CD14-positive monocyte (primary cell): ENCODE measurements around the gene SGCB. TPM values are rescaled to one million over a fixed set of nuclear protein-coding genes. Genes with fewer than 3 reads are reported as not detected.

Source experiments
- DNase-seq, 3 donors: peaks; one replicate each; pipeline ENCODE4 v3.0.0-alpha.2; 2011 to 2022
- H2AFZ ChIP-seq: 2 replicates; pipeline ENCODE4 v1.6.0; 2012; ENCODE audit warnings: mild to moderate bottlenecking, low read depth, low read length, inconsistent platforms; ENCODE audit not compliant: insufficient read depth, poor library complexity, severe bottlenecking
- H3K27ac ChIP-seq, 2 donors: 1 replicate in 1 of 2; 2 replicates in 1 of 2; pipeline ENCODE4 v1.5.1; 2012 to 2013; ENCODE audit warnings: low read length in 2 of 2, control low read depth in 1 of 2, inconsistent platforms in 1 of 2, low read depth in 1 of 2, mild to moderate bottlenecking in 1 of 2
- H3K27me3 ChIP-seq, 2 donors: one replicate each; pipeline versions ENCODE4 v1.6.0 to v1.6.1; 2011 to 2013; ENCODE audit warnings: low read length in 2 of 2; ENCODE audit not compliant: control insufficient read depth in 2 of 2, insufficient read depth in 2 of 2
- H3K36me3 ChIP-seq, 2 donors: replicated peaks in 1 of 2; 1 replicate in 1 of 2; 2 replicates in 1 of 2; pipeline versions ENCODE4 v1.5.1 to v1.6.1; 2012 to 2013; ENCODE audit warnings: low read length in 2 of 2, control low read depth in 1 of 2, inconsistent platforms in 1 of 2, mild to moderate bottlenecking in 1 of 2; ENCODE audit not compliant: insufficient read depth in 2 of 2, control insufficient read depth in 1 of 2
- H3K4me1 ChIP-seq, 2 donors: 1 replicate in 1 of 2; 2 replicates in 1 of 2; pipeline versions ENCODE4 v1.5.1 to v1.6.1; 2012 to 2013; ENCODE audit warnings: low read length in 2 of 2, control low read depth in 1 of 2, inconsistent platforms in 1 of 2, mild to moderate bottlenecking in 1 of 2, moderate library complexity in 1 of 2; ENCODE audit not compliant: insufficient read depth in 2 of 2, control insufficient read depth in 1 of 2
- H3K4me2 ChIP-seq: replicated peaks from 2 replicates; pipeline ENCODE3; 2012; ENCODE audit warnings: low read length, moderate library complexity, mild to moderate bottlenecking; ENCODE audit not compliant: poor library complexity, severe bottlenecking; ENCODE audit errors: extremely low read depth
- H3K4me3 ChIP-seq, 3 experiments: fragments of 200-600 bp in 1 of 3; sonication (generic) in 1 of 3; replicated peaks in 1 of 3; 1 replicate in 2 of 3; 2 replicates in 1 of 3; pipeline ENCODE4 v1.5.1; 2011 to 2013; ENCODE audit warnings: low read length in 3 of 3, mild to moderate bottlenecking in 3 of 3, control low read depth in 2 of 3, low read depth in 2 of 3, inconsistent platforms in 1 of 3, moderate library complexity in 1 of 3
- H3K79me2 ChIP-seq: 2 replicates; pipeline ENCODE4 v1.6.0; 2012; ENCODE audit warnings: mild to moderate bottlenecking, control low read depth, inconsistent platforms, low read length, moderate library complexity; ENCODE audit not compliant: insufficient read depth
- H3K9ac ChIP-seq: 2 replicates; pipeline ENCODE4 v1.6.0; 2017; ENCODE audit warnings: low read length, mild to moderate bottlenecking; ENCODE audit not compliant: insufficient read depth, poor library complexity, severe bottlenecking
- H3K9me3 ChIP-seq, 2 donors: replicated peaks in 1 of 2; 1 replicate in 1 of 2; 2 replicates in 1 of 2; pipeline versions ENCODE4 v1.5.1 to v1.6.1; 2012 to 2013; ENCODE audit warnings: low read length in 2 of 2, control low read depth in 1 of 2; ENCODE audit not compliant: control insufficient read depth in 1 of 2, insufficient read depth in 1 of 2
- H4K20me1 ChIP-seq: 2 replicates; pipeline ENCODE4 v1.6.0; 2012; ENCODE audit warnings: mild to moderate bottlenecking, low read length, control low read depth, moderate library complexity; ENCODE audit not compliant: insufficient read depth
- H3K27ac Mint-ChIP-seq, 7 donors: one replicate each; pipeline ENCODE4 v1.8.0; 2020; ENCODE audit warnings: mild to moderate bottlenecking in 7 of 7, mixed read lengths in 7 of 7, moderate library complexity in 6 of 7, inconsistent platforms in 2 of 7
- H3K27me3 Mint-ChIP-seq, 3 donors: one replicate each; pipeline ENCODE4 v1.8.0; 2021 to 2022; ENCODE audit warnings: low read depth in 3 of 3, mild to moderate bottlenecking in 3 of 3, mixed read lengths in 3 of 3, moderate library complexity in 3 of 3, inconsistent platforms in 1 of 3
- H3K36me3 Mint-ChIP-seq, 2 donors: one replicate each; pipeline ENCODE4 v1.8.0; 2020; ENCODE audit warnings: mixed read lengths in 2 of 2, inconsistent platforms in 1 of 2, mild to moderate bottlenecking in 1 of 2
- H3K4me1 Mint-ChIP-seq: one replicate; pipeline ENCODE4 v1.8.0; 2020; ENCODE audit warnings: mild to moderate bottlenecking, mixed read lengths
- H3K4me3 Mint-ChIP-seq, 2 donors: one replicate each; pipeline ENCODE4 v1.8.0; 2020; ENCODE audit warnings: mild to moderate bottlenecking in 2 of 2, mixed read lengths in 2 of 2, moderate library complexity in 1 of 2
- H3K9me3 Mint-ChIP-seq, 7 donors: one replicate each; pipeline ENCODE4 v1.8.0; 2020 to 2022; ENCODE audit warnings: mixed read lengths in 7 of 7, mild to moderate bottlenecking in 6 of 7, moderate library complexity in 6 of 7, inconsistent platforms in 2 of 7
- WGBS: methylation state at CpG from one replicate; pipeline ENCODE4 v1.1.5; 2013; ENCODE audit warnings: missing lambda C conversion rate; ENCODE audit not compliant: insufficient coverage; 5-methylcytosine and 5-hydroxymethylcytosine counted together
- intact Hi-C, 2 donors: fragments of 100-400 bp; cut with micrococcal nuclease; formaldehyde crosslinking; loops; one replicate each; pipeline versions ENCODE4 v1.15.0 to v1.15.1; 2023
- polyA plus RNA-seq, 3 donors: library from polyadenylated mRNA; depleted of rRNA in 1 of 3; unstranded in 2 of 3; stranded (reverse) in 1 of 3; fragments of 300-500 nt in 2 of 3; fragments of >200 nt in 1 of 3; fragmentation: Illumina TruSeq in 2 of 3; gene quantifications; 1 replicate in 2 of 3; 2 replicates in 1 of 3; pipeline ENCODE4 v1.2.3, GENCODE V29; 2012 to 2021
- TF ChIP-seq, protein P1 (sequence below): fragments of 200-600 bp; IDR thresholded peaks from one replicate; pipeline ENCODE4 v1.8.0; 2022; ENCODE audit warnings: antibody characterized with exemption, mild to moderate bottlenecking

Gene SGCB
- polyA plus RNA-seq, 3 donors = 0.77 to 0.96 (median 0.95) TPM

DNA sequence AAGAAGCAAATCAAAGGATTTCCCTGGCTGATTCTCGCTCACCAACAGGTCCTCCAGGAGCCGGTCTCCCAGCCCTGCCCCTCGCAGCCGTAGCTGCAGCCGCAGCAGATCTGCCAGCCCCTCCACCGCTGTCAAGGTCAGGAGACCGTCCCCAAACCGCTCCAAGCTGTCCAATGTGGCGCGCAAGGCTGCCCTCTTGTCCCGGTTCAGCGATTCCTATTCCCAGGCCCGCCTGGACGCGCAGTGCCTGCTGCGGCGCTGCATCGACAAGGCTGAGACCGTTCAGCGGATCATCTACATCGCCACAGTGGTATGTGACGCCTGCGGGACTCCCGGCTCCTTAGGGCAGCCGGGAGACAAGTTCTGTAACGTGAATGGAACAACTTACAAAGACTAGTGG lies 38.6 kb upstream of the SGCB start:
- 5% methylated on average over 23 of the region's 26 CpGs for WGBS

DNA sequence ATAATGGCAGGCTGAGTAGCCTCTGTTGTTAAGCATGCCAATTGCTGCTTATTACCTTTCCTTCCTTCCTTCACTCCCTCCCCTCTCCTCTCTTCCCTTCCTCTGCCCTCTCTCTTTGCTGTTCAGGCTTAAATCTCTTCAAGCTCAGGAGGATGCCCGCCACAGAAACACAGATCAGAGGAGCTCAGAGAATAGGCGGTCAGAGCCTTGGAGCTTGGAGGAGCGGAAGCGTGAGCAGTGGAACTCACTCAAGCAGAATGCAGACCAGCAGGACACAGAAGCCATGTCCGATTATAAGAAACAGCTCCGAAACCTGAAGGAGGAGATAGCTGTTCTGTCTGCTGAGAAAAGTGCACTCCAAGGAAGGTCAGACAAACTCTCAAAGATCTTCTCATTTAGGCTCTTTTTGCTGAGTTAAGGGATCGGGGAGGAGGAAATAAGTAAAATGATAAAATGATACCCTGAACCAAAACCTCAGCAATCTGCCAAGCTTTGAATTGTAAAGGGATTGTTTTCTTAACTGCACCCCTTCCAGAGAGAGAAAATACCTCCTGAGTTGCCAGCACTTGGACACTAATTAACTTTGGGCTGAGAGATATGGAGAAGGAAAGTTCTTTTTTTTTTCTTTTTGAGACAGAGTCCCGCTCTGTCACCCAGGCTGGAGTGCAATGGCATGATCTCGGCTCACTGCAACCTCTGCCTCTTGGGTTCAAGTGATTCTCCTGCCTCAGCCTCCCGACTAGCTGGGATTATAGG lies 33.9 kb upstream of the SGCB start:
- H3K4me3 Mint-ChIP-seq = no peak overlapping the region
- TF ChIP-seq, protein P1, sequence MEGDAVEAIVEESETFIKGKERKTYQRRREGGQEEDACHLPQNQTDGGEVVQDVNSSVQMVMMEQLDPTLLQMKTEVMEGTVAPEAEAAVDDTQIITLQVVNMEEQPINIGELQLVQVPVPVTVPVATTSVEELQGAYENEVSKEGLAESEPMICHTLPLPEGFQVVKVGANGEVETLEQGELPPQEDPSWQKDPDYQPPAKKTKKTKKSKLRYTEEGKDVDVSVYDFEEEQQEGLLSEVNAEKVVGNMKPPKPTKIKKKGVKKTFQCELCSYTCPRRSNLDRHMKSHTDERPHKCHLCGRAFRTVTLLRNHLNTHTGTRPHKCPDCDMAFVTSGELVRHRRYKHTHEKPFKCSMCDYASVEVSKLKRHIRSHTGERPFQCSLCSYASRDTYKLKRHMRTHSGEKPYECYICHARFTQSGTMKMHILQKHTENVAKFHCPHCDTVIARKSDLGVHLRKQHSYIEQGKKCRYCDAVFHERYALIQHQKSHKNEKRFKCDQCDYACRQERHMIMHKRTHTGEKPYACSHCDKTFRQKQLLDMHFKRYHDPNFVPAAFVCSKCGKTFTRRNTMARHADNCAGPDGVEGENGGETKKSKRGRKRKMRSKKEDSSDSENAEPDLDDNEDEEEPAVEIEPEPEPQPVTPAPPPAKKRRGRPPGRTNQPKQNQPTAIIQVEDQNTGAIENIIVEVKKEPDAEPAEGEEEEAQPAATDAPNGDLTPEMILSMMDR = no peak
- no peak overlapping the region for H3K9ac ChIP-seq
- no peak overlapping the region for H3K27ac Mint-ChIP-seq
- no peaks in the 10 kb centered on the region for H3K4me1 ChIP-seq
- no peaks in the 10 kb centered on the region for H3K4me1 Mint-ChIP-seq
- H3K36me3 ChIP-seq = no peaks in the 10 kb centered on the region
- H3K4me3 ChIP-seq = no peak overlapping the region
- 89% methylated on average over 8 of the region's 10 CpGs for WGBS
- no peaks in the 10 kb centered on the region for H3K36me3 Mint-ChIP-seq
- peaks cover 27 to 32% of the 10 kb centered on the region in 2 donors for H3K27me3 ChIP-seq
- peaks cover 22 to 45% (median 36%) of the 10 kb centered on the region in 3 donors for H3K27me3 Mint-ChIP-seq
- DNase-seq = no peak
- H3K4me2 ChIP-seq = no peak overlapping the region
- H4K20me1 ChIP-seq = no peaks in the 10 kb centered on the region
- peaks cover 0 to 17% (median 4%) of the 10 kb centered on the region in 7 donors for H3K9me3 Mint-ChIP-seq
- H3K27ac ChIP-seq = no peak overlapping the region
- no peaks in the 10 kb centered on the region for H3K79me2 ChIP-seq
- intact Hi-C loops = no loop called here
- no peak overlapping the region for H2AFZ ChIP-seq
- H3K9me3 ChIP-seq = no peaks in the 10 kb centered on the region

More for the DNA sequence above, 38.6 kb upstream of the SGCB start:
- Histone ChIP-seq H3K4me3 (no peak overlapping the region), H3K27me3 (peaks cover 29 to 35% of the 10 kb centered on the region in 2 donors), H3K9ac (no peak overlapping the region), H3K27ac (no peak overlapping the region), H3K4me2 (no peak overlapping the region), H2AFZ (no peak overlapping the region), H3K9me3 (no peaks in the 10 kb centered on the region), H3K4me1 (no peaks in the 10 kb centered on the region), H4K20me1 (no peaks in the 10 kb centered on the region), H3K79me2 (no peaks in the 10 kb centered on the region), H3K36me3 (no peaks in the 10 kb centered on the region)
- Mint-ChIP-seq H3K4me1 (no peaks in the 10 kb centered on the region), H3K36me3 (no peaks in the 10 kb centered on the region), H3K27ac (no peak overlapping the region), H3K4me3 (peak overlapping the region in 1 of 2 donors; percentile 56), H3K9me3 (peaks cover 1 to 14% (median 4%) of the 10 kb centered on the region in 7 donors), H3K27me3 (peaks cover 27 to 40% (median 29%) of the 10 kb centered on the region in 3 donors)
- TF ChIP-seq, protein P1 = no peak
- no peak for DNase-seq
- intact Hi-C loops = no loop called here
